Stimulated activated naive CD8-positive, alpha-beta T cell treated with anti-CD3 and anti-CD28 coated beads, Interleukin-15, Interleukin-2, amounts not matched to agents 100 ng/mL and 50 ng/mL, for 24 hours (primary cell): ENCODE results near the gene SIX6.
"Not testable (repeated sequence)": the region's sequence is repeated elsewhere in the genome, so short reads cannot be mapped to it uniquely, and the experiment has no call there.

ENCODE experiments used
- H3K27ac Mint-ChIP-seq: one replicate; pipeline ENCODE4 v1.8.0; 2021; ENCODE audit warnings: mild to moderate bottlenecking, mixed read lengths
- H3K27me3 Mint-ChIP-seq: one replicate; pipeline ENCODE4 v1.8.0; 2021; ENCODE audit warnings: mixed read lengths
- H3K36me3 Mint-ChIP-seq: one replicate; pipeline ENCODE4 v1.8.0; 2021; ENCODE audit warnings: low read depth, mixed read lengths
- H3K4me1 Mint-ChIP-seq: one replicate; pipeline ENCODE4 v1.8.0; 2021; ENCODE audit warnings: low read depth, mixed read lengths
- H3K4me3 Mint-ChIP-seq: one replicate; pipeline ENCODE4 v1.8.0; 2021; ENCODE audit warnings: mild to moderate bottlenecking, mixed read lengths
- H3K9me3 Mint-ChIP-seq: one replicate; pipeline ENCODE4 v1.8.0; 2021; ENCODE audit warnings: mixed read lengths

The SIX6 gene

GRCh38 chr14:60508707-60509437 is at the start of gene SIX6:
Gene SIX6, plus strand, starts transcription at chr14:60509146. Its CDS starts 253 bp downstream, at chr14:60509399.
- H3K9me3 Mint-ChIP-seq = no peaks in the 10 kb centered on the region
- peaks cover 91% of the 10 kb centered on the region for H3K27me3 Mint-ChIP-seq
- peak within 1 kb of the TSS; percentile 3 for H3K4me3 Mint-ChIP-seq

GRCh38 chr14:60480248-60480647 is 28.7 kb upstream of the SIX6 start:
- H3K27ac Mint-ChIP-seq, H3K4me3 Mint-ChIP-seq, H3K4me1 Mint-ChIP-seq, H3K36me3 Mint-ChIP-seq: not testable (repeated sequence)
- peaks cover 35% of the 10 kb centered on the region for H3K27me3 Mint-ChIP-seq
- H3K9me3 Mint-ChIP-seq = peaks cover 13% of the 10 kb centered on the region

More at GRCh38 chr14:60508707-60509437, at the start of gene SIX6:
- Mint-ChIP-seq H3K27ac (peak within 1 kb of the TSS; percentile 49), H3K4me1 (peaks cover 15% of the 10 kb centered on the region), H3K36me3 (no peaks in the 10 kb centered on the region)

- H3K27me3 Mint-ChIP-seq = peaks cover 37% of the 10 kb centered on the region
- no peaks in the 10 kb centered on the region for H3K4me1 Mint-ChIP-seq
- H3K4me3 Mint-ChIP-seq = no peak overlapping the region
- no peak overlapping the region for H3K27ac Mint-ChIP-seq
- peaks cover 13% of the 10 kb centered on the region for H3K9me3 Mint-ChIP-seq
- H3K36me3 Mint-ChIP-seq = no peaks in the 10 kb centered on the region
Measured at GRCh38 chr14:60482743-60483142, 26.2 kb upstream of the SIX6 start.

GRCh38 chr14:60485057-60485597 is 23.8 kb upstream of the SIX6 start:
- Mint-ChIP-seq H3K4me3 (peak overlapping the region; percentile 22), H3K9me3 (peaks cover 6% of the 10 kb centered on the region), H3K36me3 (no peaks in the 10 kb centered on the region), H3K27me3 (peaks cover 32% of the 10 kb centered on the region), H3K4me1 (no peaks in the 10 kb centered on the region), H3K27ac (no peak overlapping the region)

GRCh38 chr14:60485598-60486251 is 23.2 kb upstream of the SIX6 start, which contains the start of gene C14orf39:
Gene C14orf39, minus strand, starts transcription at chr14:60486063. Its CDS starts 985 bp downstream, at chr14:60485078.
- Mint-ChIP-seq H3K27ac (no peak within 1 kb of the TSS), H3K36me3 (no peaks in the 10 kb centered on the region), H3K9me3 (peaks cover 2% of the 10 kb centered on the region), H3K27me3 (peaks cover 29% of the 10 kb centered on the region), H3K4me1 (no peaks in the 10 kb centered on the region), H3K4me3 (peak within 1 kb of the TSS; percentile 22)

- H3K4me3 Mint-ChIP-seq = no peak overlapping the region
- peaks cover 28% of the 10 kb centered on the region for H3K27me3 Mint-ChIP-seq
- H3K27ac Mint-ChIP-seq = no peak overlapping the region
- H3K36me3 Mint-ChIP-seq = no peaks in the 10 kb centered on the region
- H3K9me3 Mint-ChIP-seq = no peaks in the 10 kb centered on the region
- H3K4me1 Mint-ChIP-seq = no peaks in the 10 kb centered on the region
Measured at GRCh38 chr14:60487211-60487610, 21.7 kb upstream of the SIX6 start.

- Mint-ChIP-seq H3K27me3 (peaks cover 24% of the 10 kb centered on the region), H3K27ac (no peak overlapping the region), H3K4me3 (no peak overlapping the region), H3K9me3 (no peaks in the 10 kb centered on the region), H3K4me1 (no peaks in the 10 kb centered on the region), H3K36me3 (no peaks in the 10 kb centered on the region)
Measured at GRCh38 chr14:60488175-60488574, 20.8 kb upstream of the SIX6 start.

GRCh38 chr14:60490270-60490669 is 18.7 kb upstream of the SIX6 start:
- no peaks in the 10 kb centered on the region for H3K4me1 Mint-ChIP-seq
- no peaks in the 10 kb centered on the region for H3K9me3 Mint-ChIP-seq
- no peaks in the 10 kb centered on the region for H3K36me3 Mint-ChIP-seq
- H3K4me3 Mint-ChIP-seq = no peak overlapping the region
- peaks cover 13% of the 10 kb centered on the region for H3K27me3 Mint-ChIP-seq
- H3K27ac Mint-ChIP-seq = no peak overlapping the region

- H3K36me3 Mint-ChIP-seq = no peaks in the 10 kb centered on the region
- no peaks in the 10 kb centered on the region for H3K4me1 Mint-ChIP-seq
- no peak overlapping the region for H3K27ac Mint-ChIP-seq
- H3K9me3 Mint-ChIP-seq = no peaks in the 10 kb centered on the region
- no peak overlapping the region for H3K4me3 Mint-ChIP-seq
- H3K27me3 Mint-ChIP-seq = peaks cover 39% of the 10 kb centered on the region
Measured at GRCh38 chr14:60495946-60496345, 13.0 kb upstream of the SIX6 start.

- no peak overlapping the region for H3K27ac Mint-ChIP-seq
- no peak overlapping the region for H3K4me3 Mint-ChIP-seq
- H3K36me3 Mint-ChIP-seq = no peaks in the 10 kb centered on the region
- H3K9me3 Mint-ChIP-seq = no peaks in the 10 kb centered on the region
- peaks cover 82% of the 10 kb centered on the region for H3K27me3 Mint-ChIP-seq
- H3K4me1 Mint-ChIP-seq = peaks cover 4% of the 10 kb centered on the region
Measured at GRCh38 chr14:60502541-60502940, 6.4 kb upstream of the SIX6 start.

GRCh38 chr14:60505448-60505847 is 3.5 kb upstream of the SIX6 start:
- Mint-ChIP-seq H3K27ac (no peak overlapping the region), H3K4me3 (no peak overlapping the region), H3K36me3 (no peaks in the 10 kb centered on the region), H3K4me1 (peaks cover 12% of the 10 kb centered on the region), H3K27me3 (peaks cover 93% of the 10 kb centered on the region), H3K9me3 (no peaks in the 10 kb centered on the region)

- no peaks in the 10 kb centered on the region for H3K36me3 Mint-ChIP-seq
- peaks cover 92% of the 10 kb centered on the region for H3K27me3 Mint-ChIP-seq
- no peak overlapping the region for H3K27ac Mint-ChIP-seq
- H3K4me1 Mint-ChIP-seq = peaks cover 15% of the 10 kb centered on the region
- H3K4me3 Mint-ChIP-seq = no peak overlapping the region
- no peaks in the 10 kb centered on the region for H3K9me3 Mint-ChIP-seq
Measured at GRCh38 chr14:60506010-60506409, 2.9 kb upstream of the SIX6 start.

GRCh38 chr14:60506462-60506984 is 2.4 kb upstream of the SIX6 start:
- Mint-ChIP-seq H3K9me3 (no peaks in the 10 kb centered on the region), H3K27me3 (peaks cover 92% of the 10 kb centered on the region), H3K4me3 (no peak overlapping the region), H3K4me1 (peaks cover 15% of the 10 kb centered on the region), H3K36me3 (no peaks in the 10 kb centered on the region), H3K27ac (no peak overlapping the region)

- H3K9me3 Mint-ChIP-seq = no peaks in the 10 kb centered on the region
- H3K4me3 Mint-ChIP-seq = no peak overlapping the region
- H3K4me1 Mint-ChIP-seq = peaks cover 15% of the 10 kb centered on the region
- no peaks in the 10 kb centered on the region for H3K36me3 Mint-ChIP-seq
- H3K27ac Mint-ChIP-seq = no peak overlapping the region
- peaks cover 93% of the 10 kb centered on the region for H3K27me3 Mint-ChIP-seq
Measured at GRCh38 chr14:60506985-60507829, 1.7 kb upstream of the SIX6 start.
